HepG2 (cell line): ENCODE measurements around the gene MPV17L2. TPM values are rescaled to one million over a fixed set of nuclear protein-coding genes. Genes with fewer than 3 reads are reported as not detected.

ENCODE experiments used
- ATAC-seq: fragments of 200-7000 bp; cut with Tn5 transposase; 3 replicates; pipeline ENCODE4 v1.9.1; 2020; ENCODE audit warnings: mild to moderate bottlenecking, moderate library complexity
- BruUV-seq: library from RNA; stranded (reverse); fragments of 400-500 nt; replicated peaks from 2 replicates; lab custom pipeline; 2021; lab: Mats Ljungman, UMichigan
- CTCF ChIA-PET: fragments of 300-600 bp; formaldehyde crosslinking; extraction: SDS; loops from one replicate; lab custom pipeline; 2021; ENCODE audit warnings: low total read pairs, inconsistent platforms, low intra/inter-chr PET ratio; lab: Yijun Ruan, JAX
- POLR2A ChIA-PET: fragments of 350-600 bp; sonication (Branson Sonifier 250); formaldehyde crosslinking; loops from one replicate; lab custom pipeline; 2020; ENCODE audit warnings: antibody characterized with exemption, inconsistent platforms; lab: Yijun Ruan, JAX
- DNase-seq: peaks from one replicate; pipeline ENCODE4 v3.0.0-alpha.2; 2015; ENCODE audit warnings: low spot score
- FAIRE-seq: peaks from 3 replicates; lab custom pipeline; 2011; peaks lifted over from hg19 to GRCh38; lab: Jason Lieb, UNC
- H2AFZ ChIP-seq: one replicate; pipeline ENCODE4 v1.6.1; 2011; ENCODE audit warnings: low read length, inconsistent platforms
- H3K27ac ChIP-seq: fragments of 300-600 bp; 3 replicates; pipeline ENCODE4 v1.8.0; 2011; ENCODE audit warnings: mixed run types, mild to moderate bottlenecking, mixed read lengths, low read length, inconsistent platforms; ENCODE audit not compliant: insufficient read depth; ENCODE audit errors: extremely low read length
- H3K27me3 ChIP-seq, 2 experiments: fragments of 200-600 bp in 1 of 2; 2 replicates in 1 of 2; 3 replicates in 1 of 2; pipeline versions ENCODE4 v1.6.0 to v1.8.0; 2011; ENCODE audit warnings: low read length in 2 of 2, mild to moderate bottlenecking in 2 of 2, moderate library complexity in 2 of 2, inconsistent platforms in 1 of 2; ENCODE audit not compliant: insufficient read depth in 2 of 2, control insufficient read depth in 1 of 2
- H3K36me3 ChIP-seq, 2 experiments: fragments of 200-600 bp in 1 of 2; replicated peaks in 1 of 2; 2 replicates in 1 of 2; 3 replicates in 1 of 2; pipeline versions ENCODE4 v1.5.1 to v1.8.0; 2011; ENCODE audit warnings: low read length in 2 of 2, inconsistent platforms in 1 of 2; ENCODE audit not compliant: insufficient read depth in 2 of 2, control insufficient read depth in 1 of 2
- H3K4me1 ChIP-seq: 2 replicates; pipeline ENCODE4 v1.5.1; 2012; ENCODE audit warnings: low read length, inconsistent platforms; ENCODE audit not compliant: insufficient read depth
- H3K4me2 ChIP-seq: 2 replicates; pipeline ENCODE4 v1.6.0; 2011; ENCODE audit warnings: low read depth, low read length, inconsistent platforms
- H3K4me3 ChIP-seq, 3 experiments: fragments of 200-600 bp in 1 of 3; sonication (generic), shearing (Covaris generic) in 1 of 3; replicated peaks in 1 of 3; 2 replicates each; pipeline ENCODE4 v1.5.1; 2011 to 2016; ENCODE audit warnings: low read length in 3 of 3, inconsistent platforms in 2 of 3, low read depth in 2 of 3, mild to moderate bottlenecking in 2 of 3, control low read depth in 1 of 3, mixed read lengths in 1 of 3; ENCODE audit not compliant: insufficient read depth in 1 of 3
- H3K79me2 ChIP-seq: one replicate; pipeline ENCODE4 v1.6.1; 2011; ENCODE audit warnings: low read length, inconsistent platforms; ENCODE audit not compliant: insufficient read depth
- H3K9ac ChIP-seq: 2 replicates; pipeline ENCODE4 v1.6.0; 2011; ENCODE audit warnings: mild to moderate bottlenecking, low read depth, low read length, inconsistent platforms; ENCODE audit not compliant: insufficient read depth
- H3K9me3 ChIP-seq: 2 replicates; pipeline ENCODE4 v1.5.1; 2012; ENCODE audit warnings: mild to moderate bottlenecking, low read length
- H4K20me1 ChIP-seq: 2 replicates; pipeline ENCODE4 v1.6.0; 2011; ENCODE audit warnings: inconsistent platforms, mild to moderate bottlenecking, low read length, moderate library complexity; ENCODE audit not compliant: insufficient read depth
- ASH2L ChIP-seq: fragments of 300-600, 200-600 bp; sonication (generic); IDR thresholded peaks from 2 replicates; pipeline ENCODE4 v1.7.0; 2017; ENCODE audit warnings: low read depth, mild to moderate bottlenecking, moderate library complexity, mixed read lengths, low read length; ENCODE audit not compliant: insufficient read length
- FOXO1 ChIP-seq: sonication (generic); formaldehyde crosslinking; IDR thresholded peaks from 2 replicates; pipeline ENCODE4 v1.4.0; 2020; ENCODE audit warnings: missing genetic modification reagents
- GATAD1 ChIP-seq: IDR thresholded peaks from 2 replicates; pipeline ENCODE4 v1.6.1; 2016; ENCODE audit warnings: missing genetic modification reagents, missing compliant biosample characterization
- HOXA3 ChIP-seq: sonication (generic); formaldehyde crosslinking; IDR thresholded peaks from 2 replicates; pipeline ENCODE4 v1.5.0; 2020; ENCODE audit warnings: missing genetic modification reagents
- KLF12 ChIP-seq: sonication (generic); formaldehyde crosslinking; IDR thresholded peaks from 2 replicates; pipeline ENCODE4 v1.4.0; 2020; ENCODE audit warnings: missing genetic modification reagents, borderline replicate concordance
- MBNL3 ChIP-seq: fragments of 250-450 bp; sonication (Bioruptor Pico); conservative IDR thresholded peaks from 2 replicates; pipeline ENCODE4 v1.8.0; 2022; ENCODE audit warnings: mild to moderate bottlenecking, inconsistent platforms
- NCOA1 ChIP-seq: sonication (generic); formaldehyde crosslinking; IDR thresholded peaks from 2 replicates; pipeline ENCODE4 v1.9.0; 2021; ENCODE audit warnings: missing genetic modification reagents
- RBAK ChIP-seq: sonication (generic); formaldehyde crosslinking; IDR thresholded peaks from 2 replicates; pipeline ENCODE4 v1.5.1; 2020; ENCODE audit warnings: mild to moderate bottlenecking, missing genetic modification reagents
- ZNF33A ChIP-seq: sonication (generic); formaldehyde crosslinking; IDR thresholded peaks from 2 replicates; pipeline ENCODE4 v1.5.1; 2020; ENCODE audit warnings: missing genetic modification reagents, mild to moderate bottlenecking, moderate library complexity, borderline replicate concordance
- ZNF484 ChIP-seq: sonication (generic); formaldehyde crosslinking; IDR thresholded peaks from 2 replicates; pipeline ENCODE4 v1.5.1; 2020; ENCODE audit warnings: mild to moderate bottlenecking, low read depth, missing genetic modification reagents, borderline replicate concordance
- ZNF777 ChIP-seq: sonication (generic); formaldehyde crosslinking; IDR thresholded peaks from 2 replicates; pipeline ENCODE4 v1.4.0; 2020; ENCODE audit warnings: missing genetic modification reagents
- WGBS: methylation state at CpG from one replicate; pipeline ENCODE4 v1.1.6; 2017; ENCODE audit warnings: low lambda C conversion rate; 5-methylcytosine and 5-hydroxymethylcytosine counted together
- in situ Hi-C: cut with HindIII; loops from 2 replicates; pipeline ENCODE4 v1.10.0; 2017; ENCODE audit warnings: low pct_unique_long_range_greater_than_20kb; ENCODE audit not compliant: extremely low pct_ligation_motif_present
- intact Hi-C: fragments of 100-400 bp; cut with micrococcal nuclease; formaldehyde crosslinking; loops from one replicate; pipeline ENCODE4 v1.10.0; 2022; ENCODE audit not compliant: unreplicated experiment
- polyA plus RNA-seq, 8 experiments: library from polyadenylated mRNA; depleted of rRNA in 3 of 8; stranded (reverse) in 7 of 8; unstranded in 1 of 8; fragments of >200 nt; fragmentation: Illumina TruSeq in 4 of 8; extraction: Trizol in 4 of 8; gene quantifications; 2 replicates each; pipeline versions ENCODE4 v1.2.1 to v1.2.3, GENCODE V29; 2011 to 2016; ENCODE audit warnings: low read depth in 4 of 8, missing spikeins in 1 of 8, mixed read lengths in 1 of 8; ENCODE audit not compliant: insufficient read depth in 1 of 8
- total RNA-seq, 5 experiments: library from RNA; depleted of rRNA; stranded (reverse); fragments of >200 nt; fragmentation: Illumina TruSeq; extraction: Trizol; gene quantifications; 2 replicates each; pipeline ENCODE4 v1.2.3, GENCODE V29; 2016; ENCODE audit warnings: low read depth in 1 of 5
- TF ChIP-seq, protein P1 (sequence below), 2 experiments: fragments of 450-650 bp in 1 of 2; sonication (generic) in 1 of 2; formaldehyde crosslinking in 1 of 2; IDR thresholded peaks; 2 replicates each; pipeline versions ENCODE4 v1.6.1 to v1.8.0; 2016 to 2022; ENCODE audit warnings: antibody characterized with exemption in 1 of 2, mild to moderate bottlenecking in 1 of 2, missing genetic modification reagents in 1 of 2
- TF ChIP-seq, protein P2 (sequence below): sonication (generic); formaldehyde crosslinking; IDR thresholded peaks from 2 replicates; pipeline ENCODE4 v1.4.0; 2020; ENCODE audit warnings: mild to moderate bottlenecking, missing genetic modification reagents, borderline replicate concordance

The MPV17L2 gene
- total and polyA plus RNA-seq, 2 of the 13 experiments (the other 11 are each of a cell fraction or from before 2014, with no cell fraction given), result 13.6 to 16.7 TPM

DNA sequence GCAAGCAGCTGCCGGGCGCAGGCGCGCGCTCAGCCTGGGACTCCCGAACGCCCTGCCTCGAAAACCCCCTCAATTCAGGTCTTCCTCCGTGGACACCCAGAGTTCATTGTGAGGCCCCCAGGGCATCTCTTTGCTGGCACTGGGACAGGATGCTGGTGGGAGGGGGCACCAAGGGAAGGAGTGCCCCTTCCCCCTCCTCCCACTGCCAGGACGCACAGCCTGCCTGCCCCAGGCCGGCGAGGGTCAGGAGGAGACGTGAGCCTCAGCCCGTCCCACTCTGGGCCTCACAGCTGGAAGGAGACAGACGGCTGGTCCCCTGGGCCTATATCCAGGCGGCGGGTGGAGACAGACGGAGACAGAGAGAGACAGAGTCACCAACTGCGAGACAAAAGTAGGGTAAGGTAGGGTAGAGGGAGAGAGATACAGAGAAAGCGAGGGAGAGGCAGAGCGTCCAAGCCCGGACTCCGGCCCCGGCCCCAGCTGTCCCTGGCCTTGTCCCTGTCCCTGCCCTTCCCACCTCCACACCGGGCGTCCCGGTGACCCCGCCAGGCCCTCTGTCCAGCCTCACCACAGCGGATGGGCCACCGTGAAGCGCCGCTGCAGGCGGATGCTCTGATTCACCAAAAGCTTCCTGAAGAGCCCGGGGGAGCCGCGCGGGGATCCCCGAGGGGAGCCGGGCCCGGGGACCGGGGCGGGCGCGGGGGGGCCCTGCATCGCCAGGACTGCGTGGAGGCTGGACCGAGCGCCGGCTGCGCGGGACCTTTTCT, 32.9 kb downstream of the MPV17L2 start, which contains the start of gene PDE4C:
Gene PDE4C (minus strand): TSS at position 737 of the 767 bp plus-strand sequence. CDS start 23 bp downstream, at position 714.
- Histone ChIP-seq H3K9me3 (no peaks in the 10 kb centered on the region), H3K9ac (peak within 1 kb of the TSS; percentile 60; the same call in 1 of the 2 replicates), H3K4me3 (peak within 1 kb of the TSS; percentile 54 to 80 (median 56)), H3K36me3 (no peaks in the 10 kb centered on the region), H3K27me3 (no peaks in the 10 kb centered on the region; a peak in 1 of 5 replicates), H3K27ac (peak within 1 kb of the TSS; percentile 19), H3K4me1 (peaks cover 56% of the 10 kb centered on the region), H2AFZ (no peak within 1 kb of the TSS), H3K79me2 (no peaks in the 10 kb centered on the region), H4K20me1 (no peaks in the 10 kb centered on the region), H3K4me2 (peak within 1 kb of the TSS; percentile 95)
- WGBS, result 0% methylated on average over 15 of the region's 51 CpGs
- DNase-seq (no peak), ATAC-seq (peak; percentile 46), FAIRE-seq (no peak)
- POLR2A ChIA-PET, result interaction anchor here (0.7 to 1.0 kb wide), 2 partner anchors 54 to 77 kb away, joined by 3 to 4 read pairs; no protein-coding TSS in a partner anchor
- in situ Hi-C loops, result no loop called here
- CTCF ChIA-PET, result no interaction called here
- intact Hi-C loops, result no loop called here
- no TSS peak for BruUV-seq
- no peak for TF ChIP-seq ZNF484
- no peak for TF ChIP-seq NCOA1
- peak; percentile 22 for TF ChIP-seq ASH2L
- TF ChIP-seq FOXO1 (CRISPR knock-in tag), result no peak
- no peak for TF ChIP-seq HOXA3 (CRISPR knock-in tag)
- no peak for TF ChIP-seq ZNF33A
- TF ChIP-seq ZNF777 (CRISPR knock-in tag), result peak; percentile 79
- TF ChIP-seq KLF12 (CRISPR knock-in tag), result no peak
- no peak for TF ChIP-seq RBAK (CRISPR knock-in tag)
- TF ChIP-seq GATAD1 (CRISPR knock-in tag), result no peak
- TF ChIP-seq, protein P1, sequence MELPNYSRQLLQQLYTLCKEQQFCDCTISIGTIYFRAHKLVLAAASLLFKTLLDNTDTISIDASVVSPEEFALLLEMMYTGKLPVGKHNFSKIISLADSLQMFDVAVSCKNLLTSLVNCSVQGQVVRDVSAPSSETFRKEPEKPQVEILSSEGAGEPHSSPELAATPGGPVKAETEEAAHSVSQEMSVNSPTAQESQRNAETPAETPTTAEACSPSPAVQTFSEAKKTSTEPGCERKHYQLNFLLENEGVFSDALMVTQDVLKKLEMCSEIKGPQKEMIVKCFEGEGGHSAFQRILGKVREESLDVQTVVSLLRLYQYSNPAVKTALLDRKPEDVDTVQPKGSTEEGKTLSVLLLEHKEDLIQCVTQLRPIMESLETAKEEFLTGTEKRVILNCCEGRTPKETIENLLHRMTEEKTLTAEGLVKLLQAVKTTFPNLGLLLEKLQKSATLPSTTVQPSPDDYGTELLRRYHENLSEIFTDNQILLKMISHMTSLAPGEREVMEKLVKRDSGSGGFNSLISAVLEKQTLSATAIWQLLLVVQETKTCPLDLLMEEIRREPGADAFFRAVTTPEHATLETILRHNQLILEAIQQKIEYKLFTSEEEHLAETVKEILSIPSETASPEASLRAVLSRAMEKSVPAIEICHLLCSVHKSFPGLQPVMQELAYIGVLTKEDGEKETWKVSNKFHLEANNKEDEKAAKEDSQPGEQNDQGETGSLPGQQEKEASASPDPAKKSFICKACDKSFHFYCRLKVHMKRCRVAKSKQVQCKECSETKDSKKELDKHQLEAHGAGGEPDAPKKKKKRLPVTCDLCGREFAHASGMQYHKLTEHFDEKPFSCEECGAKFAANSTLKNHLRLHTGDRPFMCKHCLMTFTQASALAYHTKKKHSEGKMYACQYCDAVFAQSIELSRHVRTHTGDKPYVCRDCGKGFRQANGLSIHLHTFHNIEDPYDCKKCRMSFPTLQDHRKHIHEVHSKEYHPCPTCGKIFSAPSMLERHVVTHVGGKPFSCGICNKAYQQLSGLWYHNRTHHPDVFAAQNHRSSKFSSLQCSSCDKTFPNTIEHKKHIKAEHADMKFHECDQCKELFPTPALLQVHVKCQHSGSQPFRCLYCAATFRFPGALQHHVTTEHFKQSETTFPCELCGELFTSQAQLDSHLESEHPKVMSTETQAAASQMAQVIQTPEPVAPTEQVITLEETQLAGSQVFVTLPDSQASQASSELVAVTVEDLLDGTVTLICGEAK (IDR thresholded peaks at IDR 0.05), result no peak
- TF ChIP-seq, protein P1 (CRISPR knock-in tag; IDR thresholded peaks at IDR 0.05), result no peak
- TF ChIP-seq, protein P2, sequence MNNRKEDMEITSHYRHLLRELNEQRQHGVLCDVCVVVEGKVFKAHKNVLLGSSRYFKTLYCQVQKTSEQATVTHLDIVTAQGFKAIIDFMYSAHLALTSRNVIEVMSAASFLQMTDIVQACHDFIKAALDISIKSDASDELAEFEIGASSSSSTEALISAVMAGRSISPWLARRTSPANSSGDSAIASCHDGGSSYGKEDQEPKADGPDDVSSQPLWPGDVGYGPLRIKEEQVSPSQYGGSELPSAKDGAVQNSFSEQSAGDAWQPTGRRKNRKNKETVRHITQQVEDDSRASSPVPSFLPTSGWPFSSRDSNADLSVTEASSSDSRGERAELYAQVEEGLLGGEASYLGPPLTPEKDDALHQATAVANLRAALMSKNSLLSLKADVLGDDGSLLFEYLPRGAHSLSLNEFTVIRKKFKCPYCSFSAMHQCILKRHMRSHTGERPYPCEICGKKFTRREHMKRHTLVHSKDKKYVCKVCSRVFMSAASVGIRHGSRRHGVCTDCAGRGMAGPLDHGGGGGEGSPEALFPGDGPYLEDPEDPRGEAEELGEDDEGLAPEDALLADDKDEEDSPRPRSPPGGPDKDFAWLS, result no peak
- TF ChIP-seq MBNL3 (CRISPR knock-in tag), result no peak
